Esophagus squamous epithelium (tissue), 5 donors: ENCODE measurements around the gene CHRNA5. TPM values are rescaled to one million over a fixed set of nuclear protein-coding genes. Genes with fewer than 3 reads are reported as not detected.

Source experiments
- DNase-seq: peaks from one replicate; lab custom pipeline; 2025; lab: John Stamatoyannopoulos, UW
- H3K27ac ChIP-seq, 4 donors: fragments of 200-600 bp; sonication (generic); one replicate each; pipeline ENCODE4 v1.5.1; 2016 to 2019; ENCODE audit warnings: mild to moderate bottlenecking in 1 of 4
- H3K27me3 ChIP-seq, 4 donors: fragments of 200-600 bp; sonication (generic); 1 replicate in 3 of 4; 2 replicates in 1 of 4; pipeline versions ENCODE4 v1.5.1 to v1.6.0; 2017 to 2021; ENCODE audit warnings: antibody characterized with exemption in 1 of 4
- H3K36me3 ChIP-seq, 3 donors: fragments of 200-600 bp; sonication (generic); one replicate each; pipeline ENCODE4 v1.5.1; 2016 to 2019
- H3K4me1 ChIP-seq, 3 donors: fragments of 200-600 bp; sonication (generic); one replicate each; pipeline ENCODE4 v1.5.1; 2017 to 2019
- H3K4me3 ChIP-seq, 4 donors: fragments of 200-600 bp; sonication (generic); 1 replicate in 3 of 4; 2 replicates in 1 of 4; pipeline ENCODE4 v1.5.1; 2016 to 2019; ENCODE audit warnings: mild to moderate bottlenecking in 2 of 4, moderate library complexity in 1 of 4
- H3K9me3 ChIP-seq, 3 donors: fragments of 200-600 bp; sonication (generic); one replicate each; pipeline ENCODE4 v1.5.1; 2016 to 2019
- CTCF ChIP-seq, 6 experiments: fragments of 450-650 bp in 4 of 6; fragments of 200-600 bp in 2 of 6; sonication (generic) in 2 of 6; IDR thresholded peaks; one replicate each; pipeline ENCODE4 v1.5.1; 2016 to 2019; ENCODE audit warnings: antibody characterized with exemption in 6 of 6, mild to moderate bottlenecking in 4 of 6, moderate library complexity in 4 of 6
- POLR2A ChIP-seq, 4 donors: fragments of 450-650 bp; IDR thresholded peaks; one replicate each; pipeline ENCODE4 v1.6.1; 2017; ENCODE audit warnings: antibody characterized with exemption in 4 of 4, mild to moderate bottlenecking in 4 of 4, moderate library complexity in 3 of 4
- WGBS, 2 donors: methylation state at CpG; one replicate each; pipeline ENCODE4 v1.1.5; 2018; 5-methylcytosine and 5-hydroxymethylcytosine counted together
- intact Hi-C: fragments of 100-400 bp; cut with DNase I; formaldehyde crosslinking; loops from one replicate; pipeline ENCODE4 v1.15.0; 2022
- total RNA-seq, 4 donors: library from RNA; depleted of rRNA; stranded (reverse); fragments of >200 nt; gene quantifications; one replicate each; pipeline ENCODE4 v1.1.0, GENCODE V29; 2016
- donor health status: DM: yes; HTN: yes; CAD: no.

The CHRNA5 gene
- total RNA-seq, 4 donors from 2014 or later: 0.95 to 2.9 (median 1.6) TPM

- H3K27me3 ChIP-seq: peaks cover 8 to 17% (median 12%) of the 10 kb centered on the region in 4 donors
- H3K4me3 ChIP-seq: no peak overlapping the region
- no peaks in the 10 kb centered on the region for H3K36me3 ChIP-seq
- H3K4me1 ChIP-seq: peaks cover 6 to 19% (median 7%) of the 10 kb centered on the region in 3 donors
- no peak overlapping the region for H3K27ac ChIP-seq
- TF ChIP-seq CTCF (IDR thresholded peaks at IDR 0.05) (no peak), POLR2A (IDR thresholded peaks at IDR 0.05) (no peak)
- intact Hi-C loops: loop anchor here (5.0 kb wide), 1 partner anchor 97 kb away; no protein-coding TSS in a partner anchor
- 67 to 90% methylated on average over 1 to 2 of the region's 3 CpGs for WGBS, 2 donors
- no peaks in the 10 kb centered on the region for H3K9me3 ChIP-seq
- DNase-seq: no peak
Measured at GRCh38 chr15:78615151-78615589, 49.9 kb downstream of the CHRNA5 start.

- Histone ChIP-seq H3K27ac (no peak overlapping the region), H3K27me3 (peaks cover 12 to 31% (median 19%) of the 10 kb centered on the region in 4 donors), H3K4me1 (peaks cover 9 to 30% (median 15%) of the 10 kb centered on the region in 3 donors), H3K9me3 (no peaks in the 10 kb centered on the region), H3K36me3 (no peaks in the 10 kb centered on the region), H3K4me3 (no peak overlapping the region)
- intact Hi-C loops: loop anchor here (5.0 kb wide), 1 partner anchor 96 kb away; no protein-coding TSS in a partner anchor
- DNase-seq: no peak
- TF ChIP-seq CTCF (IDR thresholded peaks at IDR 0.05): no peak
- TF ChIP-seq POLR2A (IDR thresholded peaks at IDR 0.05): no peak
- WGBS, 2 donors: 93 to 95% methylated on average over 2 of the region's 2 CpGs
Measured at GRCh38 chr15:78616506-78616905, 51.2 kb downstream of the CHRNA5 start.

DNA sequence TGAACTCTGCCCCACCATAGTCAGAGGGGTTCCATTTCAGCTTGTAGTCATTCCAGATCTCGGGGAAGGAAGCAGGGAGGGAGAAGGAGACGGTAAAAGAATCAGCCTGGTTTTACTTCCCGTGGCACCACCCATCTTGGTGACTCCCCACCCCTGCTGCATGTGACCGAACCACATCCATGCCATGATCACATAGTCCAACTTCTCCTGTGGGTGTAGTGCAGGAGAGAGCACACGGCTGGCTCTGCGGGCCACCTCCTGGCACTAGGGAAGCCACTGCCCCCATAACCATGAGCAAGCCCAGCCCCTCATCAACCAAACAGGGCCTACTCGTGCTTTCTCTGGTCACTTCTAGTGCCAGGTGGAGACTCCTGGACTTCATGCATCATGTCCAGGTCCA, 51.8 kb downstream of the CHRNA5 start:
- DNase-seq: no peak
- peaks cover 12 to 36% (median 19%) of the 10 kb centered on the region in 4 donors for H3K27me3 ChIP-seq
- no peaks in the 10 kb centered on the region for H3K9me3 ChIP-seq
- H3K36me3 ChIP-seq: no peaks in the 10 kb centered on the region
- 67 to 77% methylated on average over 4 to 7 of the region's 7 CpGs for WGBS, 2 donors
- H3K27ac ChIP-seq: no peak overlapping the region
- no peak overlapping the region for H3K4me3 ChIP-seq
- peaks cover 9 to 30% (median 15%) of the 10 kb centered on the region in 3 donors for H3K4me1 ChIP-seq
- intact Hi-C loops: loop anchor here (5.0 kb wide), 1 partner anchor 95 kb away; no protein-coding TSS in a partner anchor
- TF ChIP-seq POLR2A (IDR thresholded peaks at IDR 0.05) (no peak), CTCF (IDR thresholded peaks at IDR 0.05) (no peak)

DNA sequence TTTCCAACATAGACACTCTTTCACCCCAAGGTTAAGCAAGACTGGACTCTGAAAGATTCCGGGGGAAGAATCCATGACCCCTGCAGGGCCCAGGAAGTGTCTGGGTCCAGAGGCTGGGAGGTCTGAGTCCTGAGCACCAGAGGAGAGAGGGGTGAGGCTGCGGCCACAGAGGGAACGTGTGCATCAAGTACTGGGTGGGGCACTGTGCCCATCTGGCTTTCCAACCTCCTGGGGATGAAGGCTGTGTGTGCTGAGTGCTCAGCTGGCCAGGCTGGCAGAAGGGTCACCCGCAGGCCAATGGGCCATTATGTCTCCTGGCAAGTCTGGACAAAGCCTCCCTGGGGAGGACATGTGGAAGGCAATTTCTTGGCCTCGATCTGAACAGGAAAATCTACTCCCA, 52.2 kb downstream of the CHRNA5 start:
- Histone ChIP-seq H3K27ac (no peak overlapping the region), H3K4me1 (peaks cover 9 to 30% (median 15%) of the 10 kb centered on the region in 3 donors), H3K36me3 (no peaks in the 10 kb centered on the region), H3K27me3 (peaks cover 12 to 41% (median 19%) of the 10 kb centered on the region in 4 donors), H3K4me3 (no peak overlapping the region), H3K9me3 (no peaks in the 10 kb centered on the region)
- no peak for DNase-seq
- TF ChIP-seq CTCF (IDR thresholded peaks at IDR 0.05): no peak
- TF ChIP-seq POLR2A (IDR thresholded peaks at IDR 0.05): no peak
- WGBS, 2 donors: 69 to 71% methylated on average over 1 to 4 of the region's 5 CpGs
- intact Hi-C loops: loop anchor here (5.0 kb wide), 1 partner anchor 95 kb away; no protein-coding TSS in a partner anchor

- Histone ChIP-seq H3K9me3 (no peaks in the 10 kb centered on the region), H3K36me3 (no peaks in the 10 kb centered on the region), H3K27me3 (peaks cover 12 to 46% (median 19%) of the 10 kb centered on the region in 4 donors), H3K27ac (no peak overlapping the region), H3K4me1 (peaks cover 9 to 30% (median 15%) of the 10 kb centered on the region in 3 donors), H3K4me3 (no peak overlapping the region)
- WGBS, 2 donors: 77 to 83% methylated on average over 7 of the region's 8 CpGs
- no peak for DNase-seq
- no peak for TF ChIP-seq POLR2A (IDR thresholded peaks at IDR 0.05)
- no peak for TF ChIP-seq CTCF (IDR thresholded peaks at IDR 0.05)
- intact Hi-C loops: loop anchor here (5.0 kb wide), 1 partner anchor 94 kb away; no protein-coding TSS in a partner anchor
Measured at GRCh38 chr15:78618064-78618463, 52.7 kb downstream of the CHRNA5 start.
